Prostate gland (tissue), 2 donors: Measurements from ENCODE around the gene TRIO.

ENCODE experiments used
- POLR2A ChIP-seq: fragments of 450-650 bp; IDR thresholded peaks from one replicate; pipeline ENCODE4 v1.6.1; 2016; ENCODE audit warnings: antibody characterized with exemption, mild to moderate bottlenecking
- TF ChIP-seq, protein P1 (sequence below), 4 experiments: fragments of 200-600 bp in 2 of 4; fragments of 450-650 bp in 2 of 4; sonication (generic) in 2 of 4; IDR thresholded peaks; 1 replicate in 3 of 4; 2 replicates in 1 of 4; pipeline ENCODE4 v1.5.1; 2016 to 2019; ENCODE audit warnings: antibody characterized with exemption in 4 of 4, mild to moderate bottlenecking in 2 of 4, moderate library complexity in 2 of 4

DNA sequence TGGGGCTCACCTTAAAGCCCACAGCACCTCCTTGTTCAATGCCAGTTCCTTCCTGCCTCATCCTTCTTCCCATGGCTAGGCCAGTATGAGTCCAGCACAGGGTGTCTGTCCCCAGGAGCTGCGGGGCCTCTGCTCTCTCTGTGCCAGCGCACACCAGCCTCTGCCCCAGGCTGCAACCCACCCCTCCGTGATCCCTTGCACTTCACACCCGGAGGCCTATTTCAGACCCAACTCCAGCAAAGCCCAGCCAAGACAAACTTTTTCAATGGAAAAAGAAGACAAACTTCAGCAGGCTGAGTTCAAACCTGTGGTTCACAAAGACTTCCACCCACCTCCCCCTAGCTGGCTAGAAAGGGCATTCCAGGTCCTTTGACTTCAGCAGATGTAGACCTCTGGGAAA, 382.3 kb downstream of the TRIO start:
- TF ChIP-seq, protein P1, sequence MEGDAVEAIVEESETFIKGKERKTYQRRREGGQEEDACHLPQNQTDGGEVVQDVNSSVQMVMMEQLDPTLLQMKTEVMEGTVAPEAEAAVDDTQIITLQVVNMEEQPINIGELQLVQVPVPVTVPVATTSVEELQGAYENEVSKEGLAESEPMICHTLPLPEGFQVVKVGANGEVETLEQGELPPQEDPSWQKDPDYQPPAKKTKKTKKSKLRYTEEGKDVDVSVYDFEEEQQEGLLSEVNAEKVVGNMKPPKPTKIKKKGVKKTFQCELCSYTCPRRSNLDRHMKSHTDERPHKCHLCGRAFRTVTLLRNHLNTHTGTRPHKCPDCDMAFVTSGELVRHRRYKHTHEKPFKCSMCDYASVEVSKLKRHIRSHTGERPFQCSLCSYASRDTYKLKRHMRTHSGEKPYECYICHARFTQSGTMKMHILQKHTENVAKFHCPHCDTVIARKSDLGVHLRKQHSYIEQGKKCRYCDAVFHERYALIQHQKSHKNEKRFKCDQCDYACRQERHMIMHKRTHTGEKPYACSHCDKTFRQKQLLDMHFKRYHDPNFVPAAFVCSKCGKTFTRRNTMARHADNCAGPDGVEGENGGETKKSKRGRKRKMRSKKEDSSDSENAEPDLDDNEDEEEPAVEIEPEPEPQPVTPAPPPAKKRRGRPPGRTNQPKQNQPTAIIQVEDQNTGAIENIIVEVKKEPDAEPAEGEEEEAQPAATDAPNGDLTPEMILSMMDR (IDR thresholded peaks at IDR 0.05): no peak
- TF ChIP-seq POLR2A: no peak
